Endometrial microvascular endothelial cells (primary cell): ENCODE data around the gene TM9SF4. TPM values are rescaled to one million over a fixed set of nuclear protein-coding genes. Genes with fewer than 3 reads are reported as not detected.

ENCODE experiments used
- in situ Hi-C: cut with HindIII; loops from 2 replicates; pipeline ENCODE4 v1.10.0; 2017; ENCODE audit warnings: low sequenced_read_pairs, low pct_unique_long_range_greater_than_20kb; ENCODE audit errors: inconsistent ontology term
- total RNA-seq: library from RNA; depleted of rRNA; stranded (reverse); fragments of >200 nt; gene quantifications from one replicate; pipeline ENCODE4 v1.2.3, GENCODE V29; 2015; ENCODE audit errors: inconsistent ontology term

Gene TM9SF4
- total RNA-seq, 1 donor from 2014 or later = 48.2 TPM

GRCh38 chr20:32199006-32199405 is 89.5 kb downstream of the TM9SF4 start:
- in situ Hi-C loops = no loop called here

- in situ Hi-C loops = no loop called here
These were observed 91.9 kb downstream of the TM9SF4 start for GRCh38 chr20:32201296-32201976.

- in situ Hi-C loops = no loop called here
These were observed 92.5 kb downstream of the TM9SF4 start for GRCh38 chr20:32201977-32202363.

GRCh38 chr20:32203356-32204204 is 94.1 kb downstream of the TM9SF4 start:
- in situ Hi-C loops = no loop called here

GRCh38 chr20:32204205-32205109 is 94.9 kb downstream of the TM9SF4 start:
- in situ Hi-C loops = no loop called here

- in situ Hi-C loops = no loop called here
These were observed 95.8 kb downstream of the TM9SF4 start for GRCh38 chr20:32205110-32205842.

- in situ Hi-C loops = no loop called here
These were observed 96.6 kb downstream of the TM9SF4 start for GRCh38 chr20:32205843-32206759.

GRCh38 chr20:32206760-32207625 is 97.5 kb downstream of the TM9SF4 start:
- in situ Hi-C loops = no loop called here

GRCh38 chr20:32207626-32208498 is 98.3 kb downstream of the TM9SF4 start, which contains the start of the genes PLAGL2 and POFUT1:
Gene PLAGL2 (minus strand): TSS chr20:32207743. CDS start chr20:32202178, 5,565 bp downstream.
Gene POFUT1 (plus strand): TSS chr20:32207880. CDS start chr20:32207942, 62 bp downstream.
- in situ Hi-C loops = no loop called here

GRCh38 chr20:32208499-32209154 is 99.1 kb downstream of the TM9SF4 start:
- in situ Hi-C loops = no loop called here

GRCh38 chr20:32209850-32210605 is 100.5 kb downstream of the TM9SF4 start:
- in situ Hi-C loops = no loop called here

GRCh38 chr20:32213870-32214269 is 104.4 kb downstream of the TM9SF4 start:
- in situ Hi-C loops = no loop called here

- in situ Hi-C loops = no loop called here
These were observed 105.6 kb downstream of the TM9SF4 start for GRCh38 chr20:32215147-32215546.

GRCh38 chr20:32215729-32216128 is 106.2 kb downstream of the TM9SF4 start:
- in situ Hi-C loops = no loop called here
